A673 (cell line): ENCODE data around the gene GUCY1B1. TPM values are rescaled to one million over a fixed set of nuclear protein-coding genes. Genes with fewer than 3 reads are reported as not detected.

ENCODE experiments used
- BruUV-seq: library from RNA; stranded (reverse); fragments of 400-500 nt; replicated peaks from 2 replicates; lab custom pipeline; 2021; lab: Mats Ljungman, UMichigan
- CTCF ChIA-PET: fragments of 300-600 bp; sonication (Branson Sonifier 250); formaldehyde crosslinking; loops from one replicate; lab custom pipeline; 2022; ENCODE audit warnings: antibody characterized with exemption; lab: Charles Lee
- POLR2A ChIA-PET: fragments of 300-600 bp; sonication (Branson Sonifier 250); formaldehyde crosslinking; loops from one replicate; lab custom pipeline; 2022; ENCODE audit warnings: antibody characterized with exemption; ENCODE audit not compliant: low non-redundant PET; lab: Charles Lee
- DNase-seq: peaks from one replicate; pipeline ENCODE4 v3.0.0-alpha.2; 2015; ENCODE audit warnings: low spot score
- H3K27ac ChIP-seq: fragments of 200-600 bp; sonication (generic); 2 replicates; pipeline ENCODE4 v1.5.1; 2016; ENCODE audit warnings: mixed run types, low read depth, mild to moderate bottlenecking, mixed read lengths, antibody characterized with exemption, low read length; ENCODE audit not compliant: poor library complexity, severe bottlenecking
- H3K27me3 ChIP-seq: fragments of 200-600 bp; sonication (generic); replicated peaks from 2 replicates; pipeline ENCODE4 v1.6.1; 2017; ENCODE audit warnings: mixed run types, low read depth, mild to moderate bottlenecking, mixed read lengths, antibody characterized with exemption, low read length; ENCODE audit not compliant: insufficient read depth, poor library complexity
- H3K36me3 ChIP-seq: fragments of 200-600 bp; sonication (generic); 2 replicates; pipeline ENCODE4 v1.6.1; 2016; ENCODE audit warnings: mixed run types, mild to moderate bottlenecking, mixed read lengths, antibody characterized with exemption, low read length; ENCODE audit not compliant: insufficient read depth, poor library complexity, severe bottlenecking
- H3K4me1 ChIP-seq: fragments of 200-600 bp; sonication (generic); 2 replicates; pipeline ENCODE4 v1.6.1; 2017; ENCODE audit warnings: mixed run types, mild to moderate bottlenecking, mixed read lengths, antibody characterized with exemption, low read length; ENCODE audit not compliant: insufficient read depth, poor library complexity, severe bottlenecking
- H3K4me3 ChIP-seq: fragments of 200-600 bp; sonication (generic); 2 replicates; pipeline ENCODE4 v1.5.1; 2016; ENCODE audit warnings: low read depth, mixed run types, mild to moderate bottlenecking, mixed read lengths, low read length; ENCODE audit not compliant: poor library complexity, severe bottlenecking
- H3K9me3 ChIP-seq: fragments of 200-600 bp; sonication (generic); 2 replicates; pipeline ENCODE4 v1.6.1; 2016; ENCODE audit warnings: mixed run types, low read depth, mild to moderate bottlenecking, mixed read lengths, antibody characterized with exemption, low read length; ENCODE audit not compliant: poor library complexity, severe bottlenecking
- CTCF ChIP-seq: fragments of 300-800, 200-600 bp; sonication (generic); conservative IDR thresholded peaks from 2 replicates; pipeline ENCODE4 v1.5.1; 2017; ENCODE audit warnings: low read depth, mild to moderate bottlenecking, antibody characterized with exemption, low read length, moderate library complexity, mixed read lengths
- EZH2 ChIP-seq: fragments of 200-600 bp; sonication (generic); IDR thresholded peaks from 2 replicates; pipeline ENCODE4 v1.6.1; 2017; ENCODE audit warnings: borderline replicate concordance, low read depth, mild to moderate bottlenecking, mixed read lengths, antibody characterized with exemption, low read length; ENCODE audit not compliant: poor library complexity, severe bottlenecking
- intact Hi-C: fragments of 100-400 bp; cut with micrococcal nuclease; formaldehyde crosslinking; loops from one replicate; pipeline ENCODE4 v1.10.0; 2022; ENCODE audit not compliant: unreplicated experiment
- total RNA-seq: library from RNA; stranded (reverse); gene quantifications from 2 replicates; pipeline ENCODE4 v1.2.3, GENCODE V29; 2021

The GUCY1B1 gene
- total RNA-seq, 1 experiment from 2014 or later: not detected

DNA sequence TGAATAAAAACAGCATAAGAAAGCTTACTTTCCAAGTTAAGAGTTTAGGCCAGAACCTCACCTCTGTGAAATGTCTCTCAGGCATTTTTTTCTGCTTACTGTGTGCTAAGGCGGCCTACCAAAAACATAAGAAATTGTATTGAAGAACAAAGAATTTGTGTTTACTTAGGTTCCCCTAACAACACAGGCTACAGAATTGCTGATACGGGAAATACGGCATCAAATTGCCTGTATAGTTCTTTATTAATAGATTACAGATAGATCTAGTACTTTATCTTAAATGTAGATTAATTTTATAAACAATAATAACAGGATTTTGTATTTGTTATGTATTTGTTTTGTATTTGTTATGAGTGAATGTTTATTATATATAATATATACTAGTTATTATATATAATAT lies 94.4 kb downstream of the GUCY1B1 start:
- H3K27me3 ChIP-seq: no peaks in the 10 kb centered on the region
- intact Hi-C loops: no loop called here
- CTCF ChIA-PET: no interaction called here
- no peak overlapping the region for H3K27ac ChIP-seq
- H3K36me3 ChIP-seq: no peaks in the 10 kb centered on the region
- BruUV-seq: no TSS peak
- H3K4me1 ChIP-seq: no peaks in the 10 kb centered on the region
- H3K4me3 ChIP-seq: no peak overlapping the region
- no peaks in the 10 kb centered on the region for H3K9me3 ChIP-seq
- POLR2A ChIA-PET: no interaction called here
- TF ChIP-seq EZH2: no peak
- no peak for TF ChIP-seq CTCF
- no peak for DNase-seq

- ChIA-PET CTCF (no interaction called here), POLR2A (no interaction called here)
- Histone ChIP-seq H3K36me3 (no peaks in the 10 kb centered on the region), H3K4me3 (no peak overlapping the region), H3K9me3 (no peaks in the 10 kb centered on the region), H3K27ac (no peak overlapping the region), H3K27me3 (no peaks in the 10 kb centered on the region), H3K4me1 (no peaks in the 10 kb centered on the region)
- intact Hi-C loops: no loop called here
- peak; percentile 4 for DNase-seq
- no peak for TF ChIP-seq EZH2
- no peak for TF ChIP-seq CTCF
- BruUV-seq: TSS peak; percentile 74
Observed at GRCh38 chr4:155854582-155855226, 95.9 kb downstream of the GUCY1B1 start.

- intact Hi-C loops: no loop called here
- BruUV-seq: no TSS peak
- Histone ChIP-seq H3K9me3 (no peaks in the 10 kb centered on the region), H3K4me1 (no peaks in the 10 kb centered on the region), H3K36me3 (no peaks in the 10 kb centered on the region), H3K4me3 (no peak overlapping the region), H3K27ac (no peak overlapping the region), H3K27me3 (no peaks in the 10 kb centered on the region)
- no peak for DNase-seq
- ChIA-PET POLR2A (no interaction called here), CTCF (no interaction called here)
- TF ChIP-seq CTCF (no peak), EZH2 (no peak)
Observed at GRCh38 chr4:155855897-155856296, 97.1 kb downstream of the GUCY1B1 start.

Other genes with a start within 250 kb of the GUCY1B1 start
- gene GUCY1A1, start 92.2 kb upstream of the GUCY1B1 start, total RNA-seq: 0.07 and 0.37 TPM in 2 replicates
- gene ASIC5, start 107.3 kb downstream of the GUCY1B1 start, total RNA-seq: not detected in 2 replicates
- 0.70 and 1.0 TPM in 2 replicates for gene TDO2, start 144.7 kb downstream of the GUCY1B1 start, total RNA-seq
- 1.4 and 1.9 TPM in 2 replicates for gene CTSO, start 194.8 kb downstream of the GUCY1B1 start, total RNA-seq